HEK293T (cell line): ENCODE results near the gene HDLBP.

Experiments used
- CTCF ChIA-PET: fragments of 350-600 bp; formaldehyde crosslinking; extraction: SDS; loops from one replicate; lab custom pipeline; 2021; ENCODE audit warnings: antibody characterized with exemption, inconsistent platforms; lab: Yijun Ruan, JAX
- POLR2A ChIA-PET: fragments of 350-600 bp; formaldehyde crosslinking; extraction: SDS; loops from one replicate; lab custom pipeline; 2020; ENCODE audit warnings: antibody characterized with exemption, inconsistent platforms; lab: Yijun Ruan, JAX
- DNase-seq: peaks from one replicate; pipeline ENCODE4 v3.0.0; 2012; ENCODE audit warnings: mixed read lengths; ENCODE audit errors: extremely low spot score
- ARNT ChIP-seq: fragments of 450-650 bp; IDR thresholded peaks from 2 replicates; pipeline ENCODE4 v1.6.1; 2017; ENCODE audit warnings: mild to moderate bottlenecking
- CTBP1 ChIP-seq: fragments of 450-650 bp; IDR thresholded peaks from 2 replicates; pipeline ENCODE4 v1.6.1; 2016; ENCODE audit warnings: borderline replicate concordance
- ELF4 ChIP-seq: fragments of 450-650 bp; IDR thresholded peaks from 2 replicates; pipeline ENCODE4 v1.6.1; 2017; ENCODE audit warnings: antibody characterized with exemption
- FOXA1 ChIP-seq: fragments of 450-650 bp; IDR thresholded peaks from 2 replicates; pipeline ENCODE4 v1.6.1; 2016; ENCODE audit warnings: mild to moderate bottlenecking
- FOXK2 ChIP-seq: fragments of 450-650 bp; IDR thresholded peaks from 2 replicates; pipeline ENCODE4 v1.6.1; 2016; ENCODE audit warnings: mild to moderate bottlenecking
- FOXM1 ChIP-seq: fragments of 450-650 bp; IDR thresholded peaks from 2 replicates; pipeline ENCODE4 v1.6.1; 2017; ENCODE audit warnings: mild to moderate bottlenecking, borderline replicate concordance
- HDGF ChIP-seq: fragments of 450-650 bp; IDR thresholded peaks from 2 replicates; pipeline ENCODE4 v1.6.1; 2017; ENCODE audit warnings: antibody characterized with exemption, borderline replicate concordance
- L3MBTL2 ChIP-seq: fragments of 450-650 bp; conservative IDR thresholded peaks from 2 replicates; pipeline ENCODE4 v1.6.1; 2016; ENCODE audit warnings: mild to moderate bottlenecking
- LEF1 ChIP-seq: fragments of 450-650 bp; IDR thresholded peaks from 2 replicates; pipeline ENCODE4 v1.6.1; 2017; ENCODE audit warnings: mild to moderate bottlenecking, borderline replicate concordance
- NFRKB ChIP-seq: fragments of 450-650 bp; IDR thresholded peaks from 2 replicates; pipeline ENCODE4 v1.6.1; 2016; ENCODE audit warnings: mild to moderate bottlenecking, moderate library complexity
- PKNOX1 ChIP-seq: fragments of 450-650 bp; IDR thresholded peaks from 2 replicates; pipeline ENCODE4 v1.6.1; 2016
- SP1 ChIP-seq: fragments of 450-650 bp; IDR thresholded peaks from 2 replicates; pipeline ENCODE4 v1.6.1; 2017
- SUZ12 ChIP-seq: fragments of 450-650 bp; IDR thresholded peaks from 2 replicates; pipeline ENCODE4 v1.6.1; 2016; ENCODE audit warnings: mild to moderate bottlenecking
- TARDBP ChIP-seq: fragments of 450-650 bp; IDR thresholded peaks from 2 replicates; pipeline ENCODE4 v1.6.1; 2016
- ZNF384 ChIP-seq: fragments of 450-650 bp; IDR thresholded peaks from 2 replicates; pipeline ENCODE4 v1.6.1; 2016

The HDLBP gene

DNA sequence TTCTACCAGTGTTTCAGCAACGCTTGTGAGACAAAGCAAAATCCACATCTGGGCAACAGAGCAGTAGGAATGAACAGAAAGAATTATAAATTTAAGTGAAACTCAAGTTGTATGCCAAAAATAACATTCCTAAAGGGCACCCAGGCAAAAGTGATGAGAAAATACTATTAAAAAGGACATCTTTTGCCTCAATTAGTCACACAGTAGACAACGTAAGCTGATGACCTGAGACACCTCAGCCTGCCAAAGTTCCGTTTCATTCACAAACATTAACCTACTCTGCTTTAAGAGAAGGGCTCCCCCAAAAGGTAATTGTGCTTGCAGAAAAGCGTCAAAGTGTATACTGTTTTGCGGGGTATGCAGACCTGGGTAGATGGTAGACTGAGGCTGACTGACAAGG is 7.2 kb downstream of the HDLBP start:
- ChIA-PET POLR2A (no interaction called here), CTCF (no interaction called here)
- no peak for TF ChIP-seq ZNF384
- TF ChIP-seq HDGF, result no peak
- no peak for TF ChIP-seq FOXK2
- DNase-seq, result no peak

DNA sequence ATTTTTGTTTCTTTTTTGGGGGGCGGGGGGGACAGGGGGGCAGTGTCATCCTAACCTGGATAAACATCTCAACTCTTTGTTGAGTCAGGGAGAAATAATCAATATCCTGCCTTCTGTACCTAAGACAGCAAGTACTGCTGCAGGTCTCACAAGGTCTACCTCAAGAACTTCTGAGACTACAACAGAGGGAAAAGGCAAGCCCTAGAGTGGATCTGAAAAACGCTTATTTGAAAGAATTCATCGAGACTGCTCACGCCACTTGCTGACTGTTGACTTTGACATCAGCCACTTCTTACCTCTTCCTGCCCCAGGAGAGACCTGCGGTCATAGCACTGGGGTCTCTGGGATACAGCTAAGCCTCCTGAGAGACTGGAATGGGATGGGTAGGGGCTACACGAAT is 8.4 kb downstream of the HDLBP start:
- DNase-seq, result no peak
- POLR2A ChIA-PET, result interaction anchor here (1.5 kb wide), 1 partner anchor 8 kb away, joined by 5 read pairs; the partner anchor contains the start of genes HDLBP and SEPTIN2
- CTCF ChIA-PET, result no interaction called here
- TF ChIP-seq HDGF (no peak), SP1 (no peak), FOXA1 (no peak), ZNF384 (no peak), FOXM1 (no peak), SUZ12 (no peak), LEF1 (no peak), CTBP1 (no peak), TARDBP (no peak), ARNT (no peak), NFRKB (no peak), L3MBTL2 (no peak), PKNOX1 (no peak)

- POLR2A ChIA-PET, result interaction anchor here (1.1 to 2.4 kb wide), 2 partner anchors 10 to 11 kb away, joined by 3 to 23 read pairs; partner anchors contain the start of gene HDLBP
- CTCF ChIA-PET, result no interaction called here
- DNase-seq, result no peak
- TF ChIP-seq FOXK2, result no peak
- no peak for TF ChIP-seq ELF4
- no peak for TF ChIP-seq FOXM1
- TF ChIP-seq FOXA1, result no peak
- TF ChIP-seq L3MBTL2, result no peak
- no peak for TF ChIP-seq CTBP1
Observed at GRCh38 chr2:241304039-241304670, 11.3 kb downstream of the HDLBP start.

DNA sequence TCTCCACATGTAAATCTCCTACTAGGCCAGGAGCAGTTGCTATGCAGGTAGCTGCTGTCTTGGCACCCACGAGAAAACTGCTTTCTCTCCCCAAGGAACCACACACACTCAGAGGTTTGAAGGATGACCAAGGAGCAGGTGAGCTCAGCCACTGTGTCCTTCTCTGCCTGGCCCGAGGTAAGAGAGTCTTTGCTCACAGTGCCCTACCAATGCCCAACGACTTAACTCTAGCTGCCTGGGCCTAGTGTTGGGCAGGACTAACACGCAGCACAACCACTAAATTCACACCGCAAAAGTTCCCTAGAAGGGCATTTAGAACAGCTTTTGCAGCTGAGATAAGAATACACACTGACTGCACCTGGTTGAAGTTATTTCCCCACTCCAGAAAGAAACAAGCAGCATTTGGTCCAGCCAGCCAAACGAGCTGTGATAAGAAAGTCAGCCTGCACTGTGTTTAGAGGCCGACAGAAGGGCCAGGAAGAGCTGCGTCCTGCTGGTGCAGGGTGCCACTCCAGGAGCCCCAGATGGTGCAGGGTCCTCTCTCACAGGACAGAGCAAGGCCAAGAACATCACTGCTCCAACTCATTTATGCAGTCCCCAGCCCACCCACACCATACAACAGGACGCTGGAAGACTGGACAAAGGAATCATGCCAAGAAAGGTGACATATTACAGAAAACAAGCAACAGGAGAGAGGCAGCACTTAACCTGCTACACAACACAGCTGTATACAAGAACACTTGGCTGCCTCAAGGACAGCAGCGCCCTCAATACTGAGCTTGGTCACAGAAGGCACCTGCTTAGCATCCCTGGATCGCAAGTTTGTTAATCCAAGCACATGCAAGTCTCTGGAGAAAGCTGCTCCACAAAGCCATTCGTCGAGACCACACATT is 12.5 kb downstream of the HDLBP start:
- ChIA-PET POLR2A (interaction anchor here (2.4 kb wide), 1 partner anchor 12 kb away, joined by 23 read pairs; the partner anchor contains the start of gene HDLBP), CTCF (interaction anchor here (0.6 kb wide), 1 partner anchor 315 kb away, joined by 3 read pairs; no protein-coding TSS in a partner anchor)
- DNase-seq, result no peak

GRCh38 chr2:241302083-241302482 is 13.4 kb downstream of the HDLBP start:
- POLR2A ChIA-PET, result interaction anchor here (2.4 kb wide), 1 partner anchor 12 kb away, joined by 23 read pairs; the partner anchor contains the start of gene HDLBP
- no peak for TF ChIP-seq NFRKB
- CTCF ChIA-PET, result interaction anchor here (0.6 kb wide), 2 partner anchors 18 to 316 kb away, joined by 3 to 7 read pairs; no protein-coding TSS in a partner anchor
- DNase-seq, result no peak

More for the DNA sequence above, 12.5 kb downstream of the HDLBP start:
- no peak for TF ChIP-seq ARNT
- TF ChIP-seq PKNOX1, result no peak
- no peak for TF ChIP-seq FOXM1
- no peak for TF ChIP-seq LEF1
- TF ChIP-seq FOXA1, result no peak
- TF ChIP-seq ZNF384, result no peak
- TF ChIP-seq ELF4, result no peak

GRCh38 chr2:241300000-241300399 is 15.5 kb downstream of the HDLBP start:
- ChIA-PET CTCF (interaction anchor here (0.7 kb wide), 1 partner anchor 19 kb away, joined by 4 read pairs; no protein-coding TSS in a partner anchor), POLR2A (no interaction called here)
- TF ChIP-seq ARNT, result no peak
- no peak for DNase-seq

DNA sequence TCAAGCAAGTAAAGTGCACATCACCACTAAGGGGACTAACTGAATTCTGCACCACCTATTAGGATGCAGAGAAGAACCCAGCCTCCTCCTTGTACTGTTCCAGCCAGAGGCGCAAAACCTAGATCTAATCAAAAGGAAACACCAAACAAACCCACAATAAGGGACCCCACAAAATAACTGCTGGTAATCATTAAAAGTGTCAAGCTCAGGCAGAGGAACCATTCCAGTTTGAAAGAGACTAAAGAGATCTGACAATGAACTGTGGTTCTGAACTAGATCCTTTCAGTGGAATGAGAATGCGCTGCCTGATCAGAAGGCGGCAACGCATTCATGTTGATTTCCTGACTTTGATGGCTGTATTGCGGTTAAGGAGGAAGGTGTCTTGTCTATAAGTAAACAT is 16.8 kb downstream of the HDLBP start:
- CTCF ChIA-PET, result no interaction called here
- TF ChIP-seq CTBP1 (no peak), SP1 (no peak), NFRKB (no peak), FOXA1 (no peak), PKNOX1 (no peak), ZNF384 (no peak)
- DNase-seq, result no peak
- POLR2A ChIA-PET, result interaction anchor here (0.9 kb wide), 1 partner anchor 16 kb away, joined by 3 read pairs; no protein-coding TSS in a partner anchor
